PC-9 (cell line): ENCODE results near the gene SPARCL1.

Experiments used
- EZH2 ChIP-seq: fragments of 200-600 bp; sonication (generic); IDR thresholded peaks from 2 replicates; pipeline ENCODE4 v1.8.0; 2017; ENCODE audit warnings: antibody characterized with exemption, low read depth
- TF ChIP-seq, protein P1 (sequence below): fragments of 200-600 bp; sonication (generic); conservative IDR thresholded peaks from 2 replicates; pipeline ENCODE4 v1.6.1; 2017; ENCODE audit warnings: mixed run types, antibody characterized with exemption, mild to moderate bottlenecking, moderate library complexity

DNA sequence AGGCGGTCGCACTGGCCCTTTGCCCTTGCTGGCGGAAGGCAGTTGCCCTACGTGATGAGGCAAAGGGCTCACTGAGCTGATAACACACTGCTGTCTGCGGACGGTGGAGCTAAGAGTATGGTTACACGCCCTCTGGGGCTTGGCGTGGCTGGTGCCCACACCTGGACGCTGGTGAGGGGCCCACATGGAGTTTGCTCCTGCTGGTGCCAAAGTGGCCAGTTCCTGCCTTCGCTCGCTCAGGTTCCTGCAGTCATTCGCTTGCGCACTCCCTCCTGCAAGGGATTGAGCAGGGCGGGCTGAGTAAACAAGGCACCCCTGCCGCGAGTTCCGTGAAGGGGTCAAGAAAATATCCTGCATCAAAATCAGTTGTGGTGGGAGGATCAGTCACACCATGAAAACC is 18.4 kb downstream of the SPARCL1 start:
- TF ChIP-seq, protein P1, sequence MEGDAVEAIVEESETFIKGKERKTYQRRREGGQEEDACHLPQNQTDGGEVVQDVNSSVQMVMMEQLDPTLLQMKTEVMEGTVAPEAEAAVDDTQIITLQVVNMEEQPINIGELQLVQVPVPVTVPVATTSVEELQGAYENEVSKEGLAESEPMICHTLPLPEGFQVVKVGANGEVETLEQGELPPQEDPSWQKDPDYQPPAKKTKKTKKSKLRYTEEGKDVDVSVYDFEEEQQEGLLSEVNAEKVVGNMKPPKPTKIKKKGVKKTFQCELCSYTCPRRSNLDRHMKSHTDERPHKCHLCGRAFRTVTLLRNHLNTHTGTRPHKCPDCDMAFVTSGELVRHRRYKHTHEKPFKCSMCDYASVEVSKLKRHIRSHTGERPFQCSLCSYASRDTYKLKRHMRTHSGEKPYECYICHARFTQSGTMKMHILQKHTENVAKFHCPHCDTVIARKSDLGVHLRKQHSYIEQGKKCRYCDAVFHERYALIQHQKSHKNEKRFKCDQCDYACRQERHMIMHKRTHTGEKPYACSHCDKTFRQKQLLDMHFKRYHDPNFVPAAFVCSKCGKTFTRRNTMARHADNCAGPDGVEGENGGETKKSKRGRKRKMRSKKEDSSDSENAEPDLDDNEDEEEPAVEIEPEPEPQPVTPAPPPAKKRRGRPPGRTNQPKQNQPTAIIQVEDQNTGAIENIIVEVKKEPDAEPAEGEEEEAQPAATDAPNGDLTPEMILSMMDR = no peak
- no peak for TF ChIP-seq EZH2
